Stimulated activated CD4-positive, alpha-beta T cell treated with anti-CD3 and anti-CD28 coated beads, Interleukin-4, amount 100 ng/mL, for 1 hour (primary cell): Measurements from ENCODE around the gene GEMIN4.
"Not testable (repeated sequence)": the region's sequence is repeated elsewhere in the genome, so short reads cannot be mapped to it uniquely, and the experiment has no call there.

ENCODE experiments used
- DNase-seq: peaks from one replicate; pipeline ENCODE4 v3.0.0-alpha.2; 2020

GEMIN4 gene

GRCh38 chr17:752002-752619 lies at the start of gene GEMIN4:
Gene GEMIN4, minus strand, starts transcription at chr17:752264. Its CDS starts 122 bp downstream, at chr17:752142.
- DNase-seq, result peak; percentile 99

GRCh38 chr17:801660-802059 lies 49.6 kb upstream of the GEMIN4 start:
- no peak for DNase-seq

GRCh38 chr17:800446-801242 lies 48.6 kb upstream of the GEMIN4 start:
- DNase-seq, result no peak

DNA sequence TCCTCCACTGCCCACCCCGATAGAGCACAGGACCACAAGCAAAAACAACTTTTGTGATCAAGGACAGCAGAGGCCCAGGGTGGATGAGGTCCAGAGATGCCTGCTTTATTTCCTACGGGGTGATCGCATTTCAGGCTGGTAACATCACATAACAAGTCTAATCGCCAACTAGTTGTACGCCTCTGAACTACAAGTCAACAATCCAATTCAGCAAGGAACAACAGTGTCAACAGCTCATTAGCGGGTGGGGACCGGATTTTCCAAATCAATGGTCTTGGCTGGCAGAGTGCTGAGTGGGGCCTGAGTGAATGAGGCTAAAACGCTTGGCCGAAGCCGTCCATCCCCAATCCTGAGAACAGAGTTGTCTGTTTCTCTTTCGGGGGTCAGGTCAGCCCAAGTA lies 47.2 kb upstream of the GEMIN4 start:
- no peak for DNase-seq

GRCh38 chr17:798246-798645 lies 46.2 kb upstream of the GEMIN4 start:
- no peak for DNase-seq

DNA sequence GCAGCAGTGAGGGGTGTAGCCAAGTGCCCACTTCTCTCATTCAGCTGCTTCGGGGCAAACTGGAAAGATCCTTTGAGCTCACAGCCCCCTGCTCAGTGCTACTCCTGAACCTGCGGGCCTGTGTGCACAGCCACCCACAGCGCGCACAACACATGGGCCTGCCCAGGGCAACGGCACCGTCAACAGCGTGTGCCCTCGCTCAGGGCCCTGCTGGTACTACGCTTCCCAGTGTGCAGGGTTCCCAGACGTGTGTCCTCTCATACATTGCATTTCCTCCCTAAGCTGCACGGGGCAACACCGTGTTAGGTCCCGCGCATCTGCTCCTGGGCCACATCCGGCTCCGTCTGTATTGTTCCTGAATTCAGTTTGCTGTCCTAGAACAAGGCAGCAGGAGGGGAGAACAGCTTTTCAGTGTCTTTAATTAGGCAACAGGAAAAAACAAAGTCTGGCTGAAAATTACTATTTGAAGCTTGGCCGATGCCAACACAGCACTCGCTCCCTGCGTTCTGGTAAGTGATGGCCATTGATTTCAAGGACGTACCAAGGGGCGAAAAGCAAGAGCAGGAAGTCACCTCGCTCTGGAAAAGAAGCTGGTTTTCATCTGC lies 45.3 kb upstream of the GEMIN4 start:
- DNase-seq, result no peak

DNA sequence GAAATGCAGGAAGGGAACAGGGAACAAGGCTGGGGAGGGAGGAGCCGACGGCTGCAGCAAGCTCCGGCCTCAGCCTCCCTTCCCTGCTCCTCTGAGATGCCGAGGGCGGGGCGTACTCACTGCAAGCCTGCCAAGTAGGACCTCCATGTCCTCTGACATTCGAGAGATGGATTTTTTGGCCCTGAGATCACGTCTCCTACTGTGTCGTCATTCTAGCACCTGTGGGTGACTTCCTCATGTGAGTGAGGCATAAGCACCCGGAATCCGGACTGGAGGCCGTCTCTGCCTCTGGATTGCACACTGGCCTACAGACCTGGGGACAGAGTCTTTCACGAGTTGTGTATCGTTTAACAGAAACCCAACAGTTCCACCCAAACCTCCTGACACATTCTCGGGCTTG lies 44.5 kb upstream of the GEMIN4 start:
- DNase-seq, result no peak

GRCh38 chr17:795721-796120 lies 43.7 kb upstream of the GEMIN4 start:
- DNase-seq, result no peak

- DNase-seq, result no peak
These were observed 43.2 kb upstream of the GEMIN4 start for GRCh38 chr17:795276-795675.

- DNase-seq, result peak; percentile 32
These were observed 42.8 kb upstream of the GEMIN4 start for GRCh38 chr17:794876-795275.

DNA sequence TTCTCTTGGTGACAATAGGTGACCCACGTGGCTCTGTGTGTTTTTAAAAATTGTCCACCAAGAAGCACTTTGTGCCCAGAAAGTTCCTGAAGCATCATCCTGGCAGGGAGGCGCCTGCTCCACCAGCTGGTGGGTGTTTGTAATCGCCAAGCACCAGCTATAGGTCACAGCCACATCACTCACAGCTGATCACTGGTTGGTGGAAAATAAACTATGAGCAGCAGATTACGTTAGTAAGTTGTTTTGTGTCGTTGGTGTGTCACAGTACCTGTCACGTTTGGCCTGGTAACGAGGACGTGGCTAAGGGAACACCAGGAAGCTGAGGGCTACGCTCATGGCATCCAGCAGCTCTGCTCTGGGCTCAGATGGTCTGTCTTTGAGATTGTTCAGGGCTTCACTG lies 40.2 kb upstream of the GEMIN4 start:
- DNase-seq, result no peak

DNA sequence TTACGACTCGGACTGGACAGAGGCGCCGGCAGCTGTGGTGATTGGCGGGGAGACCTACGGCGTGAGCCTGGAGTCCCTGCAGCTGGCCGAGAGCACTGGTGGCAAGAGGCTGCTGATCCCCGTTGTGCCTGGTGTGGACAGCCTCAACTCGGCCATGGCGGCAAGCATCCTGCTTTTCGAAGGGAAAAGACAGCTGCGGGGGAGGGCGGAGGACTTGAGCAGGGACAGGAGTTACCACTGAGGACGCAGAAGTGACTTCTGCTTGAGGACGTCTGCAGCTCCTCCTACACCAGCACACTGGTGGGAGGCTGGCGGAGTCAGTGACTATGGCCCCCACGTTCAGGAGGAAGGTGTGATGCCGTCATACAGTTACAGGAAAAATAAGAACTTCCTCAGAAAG lies 39.8 kb upstream of the GEMIN4 start:
- no peak for DNase-seq

DNA sequence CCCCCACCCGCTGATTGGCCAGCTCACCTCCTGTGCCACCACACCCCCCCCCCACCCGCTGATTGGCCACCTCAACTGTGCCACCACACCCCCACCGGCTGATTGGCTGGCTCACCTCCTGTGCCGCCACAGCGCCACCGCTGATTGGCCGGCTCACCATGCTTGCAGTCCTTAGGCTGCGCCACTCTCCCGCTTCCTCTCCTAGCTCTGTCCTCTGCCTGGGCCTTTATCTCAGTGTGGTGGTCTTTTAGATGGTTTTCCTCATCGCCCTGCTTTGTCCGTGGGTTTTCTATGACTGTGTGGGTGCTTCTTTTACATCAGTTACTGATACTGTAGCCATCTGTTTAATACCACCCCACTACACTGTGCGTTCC lies 38.8 kb upstream of the GEMIN4 start:
- DNase-seq, result not testable (repeated sequence)

- not testable (repeated sequence) for DNase-seq
These were observed 38.1 kb upstream of the GEMIN4 start for GRCh38 chr17:789931-790873.

GRCh38 chr17:789160-789840 lies 37.2 kb upstream of the GEMIN4 start:
- no peak for DNase-seq

GRCh38 chr17:788551-788950 lies 36.5 kb upstream of the GEMIN4 start:
- no peak for DNase-seq

- DNase-seq, result no peak
These were observed 35.7 kb upstream of the GEMIN4 start for GRCh38 chr17:787641-788221.

GRCh38 chr17:785901-786300 lies 33.8 kb upstream of the GEMIN4 start:
- DNase-seq, result not testable (repeated sequence)

DNA sequence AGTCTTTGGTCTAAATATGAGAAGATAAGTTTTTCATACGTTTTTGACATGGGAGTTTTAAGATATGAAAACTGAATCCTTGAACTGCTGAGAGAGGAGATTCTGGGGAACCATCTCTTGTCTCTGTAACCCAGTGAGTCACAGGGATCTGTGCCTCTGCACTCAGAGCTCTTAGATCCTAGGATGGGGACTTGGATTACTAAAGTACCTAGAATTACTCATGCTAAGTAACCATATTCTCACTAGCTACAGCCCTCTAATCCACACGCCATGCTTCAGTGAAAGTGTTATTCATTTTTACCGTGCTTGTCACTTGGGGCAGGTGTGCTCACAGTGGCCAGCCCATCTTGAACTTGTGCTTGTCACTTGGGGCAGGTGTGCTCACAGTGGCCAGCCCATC lies 32.1 kb upstream of the GEMIN4 start:
- DNase-seq, result no peak

DNA sequence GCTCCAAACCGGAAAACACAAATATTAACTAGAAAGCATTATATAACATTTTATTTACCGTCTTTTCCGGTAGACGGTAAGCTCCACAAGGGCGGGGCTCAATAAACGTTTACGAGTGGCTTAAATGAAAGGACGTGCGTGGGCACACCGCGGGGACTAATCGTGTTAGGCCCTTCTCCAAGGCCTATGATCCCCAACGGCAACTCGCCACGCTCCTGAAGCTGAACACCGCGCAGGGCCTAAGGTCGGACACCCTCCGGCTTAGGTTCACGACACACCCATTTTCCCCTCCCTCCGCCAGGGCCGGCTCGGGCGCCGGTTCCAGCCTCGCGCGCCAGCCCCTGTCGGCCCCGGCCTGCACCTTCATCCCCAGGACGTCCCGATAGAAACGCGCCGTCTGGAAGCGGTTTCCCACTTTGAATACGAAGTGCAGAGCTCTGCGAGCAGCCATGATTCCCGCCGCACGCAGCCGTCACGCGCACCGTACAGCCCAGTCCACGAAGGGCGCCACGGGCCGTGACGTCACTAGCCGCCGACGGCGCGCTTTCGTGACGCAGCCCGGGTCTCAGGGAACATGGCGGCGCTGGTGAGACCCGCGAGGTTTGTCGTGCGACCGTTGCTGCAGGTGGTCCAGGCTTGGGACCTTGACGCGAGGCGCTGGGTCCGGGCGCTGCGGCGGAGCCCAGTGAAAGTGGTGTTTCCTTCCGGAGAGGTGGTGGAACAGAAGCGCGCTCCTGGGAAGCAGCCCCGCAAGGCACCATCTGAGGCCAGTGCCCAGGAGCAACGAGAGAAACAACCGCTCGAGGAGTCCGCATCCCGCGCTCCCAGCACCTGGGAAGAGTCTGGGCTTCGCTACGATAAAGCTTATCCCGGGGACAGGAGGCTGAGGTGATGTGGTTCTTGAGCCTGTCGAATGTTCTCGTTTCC lies 30.0 kb upstream of the GEMIN4 start, which contains the start of the genes GLOD4 and MRM3:
TSS of gene GLOD4 (minus strand) at position 476 of the 927 bp plus-strand sequence. CDS start at position 451, 25 bp downstream.
TSS of gene MRM3 (plus strand) at position 549 of the 927 bp plus-strand sequence. CDS start at position 575, 26 bp downstream.
- peak; percentile 95 for DNase-seq

DNA sequence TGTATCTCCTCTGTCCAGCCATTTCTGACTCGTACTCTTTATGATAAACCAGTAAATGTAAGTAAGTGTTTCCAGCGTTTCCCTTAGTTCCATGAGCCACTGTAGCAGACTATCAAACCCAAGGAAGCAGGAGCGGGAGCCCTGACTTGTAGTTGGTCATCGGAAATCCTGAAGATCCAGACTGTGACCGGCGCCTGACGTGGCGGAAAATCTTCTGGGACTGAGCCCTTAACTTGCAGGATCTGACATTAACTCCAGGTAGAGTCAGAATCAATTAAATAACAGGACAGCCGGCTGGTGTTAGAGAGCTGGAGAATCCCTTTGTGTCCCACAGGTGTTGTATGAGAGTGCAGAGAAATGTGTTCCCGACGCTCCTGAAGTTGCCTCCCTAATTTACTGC lies 26.0 kb upstream of the GEMIN4 start:
- no peak for DNase-seq
